Fibroblast of lung (primary cell): ENCODE results near the gene DNAAF8. TPM values are rescaled to one million over a fixed set of nuclear protein-coding genes. Genes with fewer than 3 reads are reported as not detected.

Experiments
- DNase-seq, 2 donors: peaks; one replicate each; pipeline versions ENCODE4 v3.0.0 to v3.0.0-alpha.2; 2010; ENCODE audit warnings: low read depth in 2 of 2
- H2AFZ ChIP-seq: 2 replicates; pipeline ENCODE4 v1.5.1; 2012; ENCODE audit warnings: low read length, control low read depth, inconsistent platforms
- H3K27ac ChIP-seq: 2 replicates; pipeline ENCODE4 v1.5.1; 2011; ENCODE audit warnings: low read length, control low read depth; ENCODE audit not compliant: insufficient read depth
- H3K27me3 ChIP-seq: 2 replicates; pipeline ENCODE4 v1.5.1; 2011; ENCODE audit warnings: mild to moderate bottlenecking, low read length; ENCODE audit not compliant: control insufficient read depth, insufficient read depth
- H3K36me3 ChIP-seq: 2 replicates; pipeline ENCODE4 v1.5.1; 2011; ENCODE audit warnings: low read length; ENCODE audit not compliant: control insufficient read depth, insufficient read depth
- H3K4me1 ChIP-seq: 2 replicates; pipeline ENCODE4 v1.5.1; 2011; ENCODE audit warnings: low read length; ENCODE audit not compliant: control insufficient read depth, insufficient read depth; ENCODE audit errors: extremely low read depth
- H3K4me2 ChIP-seq: 2 replicates; pipeline ENCODE4 v1.5.1; 2011; ENCODE audit warnings: low read length, control low read depth; ENCODE audit not compliant: insufficient read depth; ENCODE audit errors: extremely low read depth
- H3K4me3 ChIP-seq, 4 experiments: fragments of 200-600 bp in 1 of 4; sonication (generic) in 1 of 4; replicated peaks in 1 of 4; 2 replicates each; pipeline ENCODE4 v1.5.1; 2011 to 2016; ENCODE audit warnings: low read length in 4 of 4, low read depth in 3 of 4, mild to moderate bottlenecking in 3 of 4, control low read depth in 2 of 4, inconsistent platforms in 1 of 4, mixed read lengths in 1 of 4; ENCODE audit not compliant: insufficient read depth in 1 of 4; ENCODE audit errors: control extremely low read depth in 1 of 4
- H3K79me2 ChIP-seq: 2 replicates; pipeline ENCODE4 v1.5.1; 2012; ENCODE audit warnings: mild to moderate bottlenecking, low read length, inconsistent platforms; ENCODE audit not compliant: control insufficient read depth, insufficient read depth
- H3K9ac ChIP-seq: 2 replicates; pipeline ENCODE4 v1.5.1; 2011; ENCODE audit warnings: mild to moderate bottlenecking, low read length, control low read depth; ENCODE audit not compliant: insufficient read depth
- H3K9me3 ChIP-seq: 2 replicates; pipeline ENCODE4 v1.5.1; 2012; ENCODE audit warnings: low read depth, low read length; ENCODE audit not compliant: control insufficient read depth, insufficient read depth
- H4K20me1 ChIP-seq: 2 replicates; pipeline ENCODE4 v1.5.1; 2011; ENCODE audit warnings: low read length; ENCODE audit not compliant: control insufficient read depth, insufficient read depth; ENCODE audit errors: extremely low read depth
- EZH2 ChIP-seq: IDR thresholded peaks from 2 replicates; pipeline ENCODE4 v1.5.1; 2012; ENCODE audit warnings: low read length, control low read depth, mild to moderate bottlenecking; ENCODE audit errors: missing control alignments
- polyA plus RNA-seq, 2 donors: library from polyadenylated mRNA; depleted of rRNA in 1 of 2; stranded (reverse) in 1 of 2; unstranded in 1 of 2; fragments of >200 nt; gene quantifications; 2 replicates each; pipeline ENCODE4 v1.2.1, GENCODE V29; 2011 to 2012; ENCODE audit warnings: missing spikeins in 1 of 2
- total RNA-seq: library from RNA; depleted of rRNA; stranded (reverse); fragments of >200 nt; gene quantifications from 2 replicates; pipeline ENCODE4 v1.2.1, GENCODE V29; 2014
- TF ChIP-seq, protein P1 (sequence below), 2 donors: IDR thresholded peaks in 1 of 2; conservative IDR thresholded peaks in 1 of 2; 1 replicate in 1 of 2; 2 replicates in 1 of 2; pipeline ENCODE4 v1.5.1; 2011 to 2012; ENCODE audit warnings: low read length in 2 of 2, control low read depth in 1 of 2, inconsistent platforms in 1 of 2, low read depth in 1 of 2, mild to moderate bottlenecking in 1 of 2

The DNAAF8 gene
- total and polyA plus RNA-seq, 2 donors (not counting 1 experiment from before 2014, with no cell fraction given), result 0.50 to 0.95 TPM

DNA sequence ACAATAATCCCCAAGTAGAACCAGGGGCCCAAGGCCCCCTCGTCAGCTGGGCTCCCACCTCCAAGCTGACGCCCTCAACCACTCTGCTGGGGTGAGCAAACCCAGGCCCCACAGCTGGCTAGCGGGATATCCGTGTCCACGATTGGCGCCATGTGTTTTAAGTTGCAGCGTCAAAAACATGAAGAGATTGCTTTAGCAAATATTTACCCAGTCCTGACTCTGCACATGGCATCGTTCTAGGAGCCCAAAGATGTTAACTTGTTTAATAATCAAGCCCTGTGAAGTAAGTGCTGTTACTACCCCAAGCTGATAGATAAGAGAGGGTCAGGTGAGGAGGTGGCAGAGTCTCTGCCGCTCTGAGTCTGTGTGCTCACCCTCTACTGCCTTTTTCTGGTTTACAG is 54.2 kb downstream of the DNAAF8 start:
- Histone ChIP-seq H4K20me1 (no peaks in the 10 kb centered on the region), H3K4me3 (no peak overlapping the region), H3K79me2 (no peaks in the 10 kb centered on the region), H3K36me3 (no peaks in the 10 kb centered on the region), H3K9ac (no peak overlapping the region), H3K27ac (no peak overlapping the region), H2AFZ (no peak overlapping the region), H3K4me1 (no peaks in the 10 kb centered on the region), H3K27me3 (no peaks in the 10 kb centered on the region), H3K4me2 (no peak overlapping the region), H3K9me3 (no peaks in the 10 kb centered on the region)
- no peak for TF ChIP-seq EZH2
- TF ChIP-seq, protein P1, sequence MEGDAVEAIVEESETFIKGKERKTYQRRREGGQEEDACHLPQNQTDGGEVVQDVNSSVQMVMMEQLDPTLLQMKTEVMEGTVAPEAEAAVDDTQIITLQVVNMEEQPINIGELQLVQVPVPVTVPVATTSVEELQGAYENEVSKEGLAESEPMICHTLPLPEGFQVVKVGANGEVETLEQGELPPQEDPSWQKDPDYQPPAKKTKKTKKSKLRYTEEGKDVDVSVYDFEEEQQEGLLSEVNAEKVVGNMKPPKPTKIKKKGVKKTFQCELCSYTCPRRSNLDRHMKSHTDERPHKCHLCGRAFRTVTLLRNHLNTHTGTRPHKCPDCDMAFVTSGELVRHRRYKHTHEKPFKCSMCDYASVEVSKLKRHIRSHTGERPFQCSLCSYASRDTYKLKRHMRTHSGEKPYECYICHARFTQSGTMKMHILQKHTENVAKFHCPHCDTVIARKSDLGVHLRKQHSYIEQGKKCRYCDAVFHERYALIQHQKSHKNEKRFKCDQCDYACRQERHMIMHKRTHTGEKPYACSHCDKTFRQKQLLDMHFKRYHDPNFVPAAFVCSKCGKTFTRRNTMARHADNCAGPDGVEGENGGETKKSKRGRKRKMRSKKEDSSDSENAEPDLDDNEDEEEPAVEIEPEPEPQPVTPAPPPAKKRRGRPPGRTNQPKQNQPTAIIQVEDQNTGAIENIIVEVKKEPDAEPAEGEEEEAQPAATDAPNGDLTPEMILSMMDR (conservative IDR thresholded peaks at IDR 0.05 in 1 of 2, IDR thresholded peaks at IDR 0.05 in 1 of 2; ENCODE audit: low read depth in 1 of 2, low read length in 2 of 2), result no peak
- no peak for DNase-seq

DNA sequence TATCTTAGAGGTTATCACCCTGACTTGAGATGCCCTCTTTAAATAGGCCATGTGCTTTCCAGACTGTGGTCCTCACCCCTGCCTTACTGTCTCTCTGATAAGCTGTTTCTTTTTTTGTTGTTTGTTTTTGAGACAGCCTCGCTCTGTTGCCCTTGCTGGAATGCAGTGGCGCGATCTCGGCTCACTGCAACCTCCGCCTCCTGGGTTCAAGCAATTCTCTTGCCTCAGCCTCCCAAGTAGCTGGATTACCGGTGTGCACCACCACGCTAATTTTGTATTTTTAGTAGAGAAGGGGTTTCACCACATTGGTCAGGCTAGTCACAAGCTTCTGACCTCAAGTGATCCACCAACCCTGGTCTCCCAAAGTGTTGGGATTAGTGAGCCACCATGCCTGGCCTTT is 54.6 kb downstream of the DNAAF8 start:
- Histone ChIP-seq H3K27ac (no peak overlapping the region), H3K79me2 (no peaks in the 10 kb centered on the region), H4K20me1 (no peaks in the 10 kb centered on the region), H3K36me3 (no peaks in the 10 kb centered on the region), H3K27me3 (no peaks in the 10 kb centered on the region), H3K4me3 (no peak overlapping the region), H3K9me3 (no peaks in the 10 kb centered on the region), H3K4me1 (no peaks in the 10 kb centered on the region), H2AFZ (no peak overlapping the region), H3K4me2 (no peak overlapping the region), H3K9ac (no peak overlapping the region)
- no peak for DNase-seq
- TF ChIP-seq, protein P1 (conservative IDR thresholded peaks at IDR 0.05 in 1 of 2, IDR thresholded peaks at IDR 0.05 in 1 of 2; ENCODE audit: low read depth in 1 of 2, low read length in 2 of 2), result no peak
- no peak for TF ChIP-seq EZH2

DNA sequence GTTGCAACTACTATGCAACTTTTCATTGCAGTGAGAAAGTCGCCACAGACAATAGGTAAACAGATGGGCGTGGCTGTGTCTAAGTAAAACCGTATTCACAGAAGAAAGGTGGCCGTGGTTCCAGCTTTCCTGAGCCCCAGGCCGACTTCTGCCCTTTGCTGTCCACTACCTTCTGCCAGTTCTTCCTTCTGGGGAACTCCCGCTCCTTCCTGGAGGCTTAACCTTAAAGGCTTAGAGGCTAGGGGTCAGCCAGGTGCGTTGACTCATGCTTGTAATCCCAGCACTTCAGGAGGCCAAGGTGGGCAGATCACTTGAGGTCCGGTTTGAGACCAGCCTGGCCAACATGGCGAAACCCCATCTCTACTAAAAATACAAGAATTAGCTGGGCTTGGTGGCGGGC is 55.9 kb downstream of the DNAAF8 start:
- Histone ChIP-seq H3K27ac (no peak overlapping the region), H4K20me1 (no peaks in the 10 kb centered on the region), H3K9ac (no peak overlapping the region), H3K4me3 (no peak overlapping the region), H3K4me2 (no peak overlapping the region), H3K9me3 (no peaks in the 10 kb centered on the region), H2AFZ (no peak overlapping the region), H3K27me3 (no peaks in the 10 kb centered on the region), H3K36me3 (no peaks in the 10 kb centered on the region), H3K4me1 (no peaks in the 10 kb centered on the region), H3K79me2 (no peaks in the 10 kb centered on the region)
- TF ChIP-seq, protein P1 (conservative IDR thresholded peaks at IDR 0.05 in 1 of 2, IDR thresholded peaks at IDR 0.05 in 1 of 2; ENCODE audit: low read depth in 1 of 2, low read length in 2 of 2), result no peak
- TF ChIP-seq EZH2, result no peak
- DNase-seq, result no peak
